ENCODE measurements around the gene HOXB2.

GRCh38 chr17:48550502-48551213 is 5.7 kb upstream of the HOXB2 start:
- no peak for TF ChIP-seq CSRNP3 (CRISPR knock-in tag; IDR thresholded peaks at IDR 0.05)
- no peak for TF ChIP-seq ZNF565 (CRISPR knock-in tag; conservative IDR thresholded peaks at IDR 0.05; ENCODE audit: low read depth)
- no peak for TF ChIP-seq PATZ1 (CRISPR knock-in tag; IDR thresholded peaks at IDR 0.05; ENCODE audit: borderline replicate concordance)
- TF ChIP-seq ARNTL (CRISPR knock-in tag; IDR thresholded peaks at IDR 0.05; ENCODE audit: borderline replicate concordance, low read depth), result no peak
- no peak for TF ChIP-seq ZFP3 (CRISPR knock-in tag; IDR thresholded peaks at IDR 0.05)
- no peak for TF ChIP-seq RARB (CRISPR knock-in tag; IDR thresholded peaks at IDR 0.05)
- no peak for TF ChIP-seq TSHZ2 (CRISPR knock-in tag; IDR thresholded peaks at IDR 0.05)
- TF ChIP-seq ESRRG (CRISPR knock-in tag; IDR thresholded peaks at IDR 0.05), result no peak
- no peak for TF ChIP-seq GLIS3 (CRISPR knock-in tag; IDR thresholded peaks at IDR 0.05)
- no peak for TF ChIP-seq ZNF8 (CRISPR knock-in tag; IDR thresholded peaks at IDR 0.05)
- no peak for TF ChIP-seq SNAI2 (CRISPR knock-in tag; IDR thresholded peaks at IDR 0.05)
- no peak for TF ChIP-seq ZNF70 (CRISPR knock-in tag; IDR thresholded peaks at IDR 0.05)
- TF ChIP-seq ZC3H10 (CRISPR knock-in tag; IDR thresholded peaks at IDR 0.05), result no peak
- no peak for TF ChIP-seq TOX (CRISPR knock-in tag; IDR thresholded peaks at IDR 0.05; ENCODE audit: borderline replicate concordance)
